Sigmoid colon (tissue), 7 donors: Measurements from ENCODE around the gene FILIP1L. TPM values are rescaled to one million over a fixed set of nuclear protein-coding genes. Genes with fewer than 3 reads are reported as not detected.

ENCODE experiments used
- DNase-seq: peaks from one replicate; pipeline ENCODE4 v3.0.0-alpha.2; 2019
- H3K27ac ChIP-seq, 4 donors: fragments of 200-600 bp; sonication (generic); one replicate each; pipeline ENCODE4 v1.5.1; 2016 to 2019; ENCODE audit warnings: mild to moderate bottlenecking in 1 of 4
- H3K27me3 ChIP-seq, 3 donors: fragments of 200-600 bp; sonication (generic); one replicate each; pipeline ENCODE4 v1.5.1; 2019; ENCODE audit warnings: mild to moderate bottlenecking in 1 of 3
- H3K36me3 ChIP-seq, 4 donors: fragments of 200-600 bp; sonication (generic); one replicate each; pipeline ENCODE4 v1.5.1; 2016 to 2019
- H3K4me1 ChIP-seq, 4 donors: fragments of 200-600 bp; sonication (generic); one replicate each; pipeline ENCODE4 v1.5.1; 2017 to 2019
- H3K4me3 ChIP-seq, 4 donors: fragments of 200-600 bp; sonication (generic); one replicate each; pipeline ENCODE4 v1.5.1; 2017 to 2019; ENCODE audit warnings: mild to moderate bottlenecking in 2 of 4, moderate library complexity in 1 of 4
- H3K9me3 ChIP-seq, 4 donors: fragments of 200-600 bp in 3 of 4; sonication (generic) in 3 of 4; one replicate each; pipeline versions ENCODE4 v1.5.1 to v1.6.1; 2013 to 2019
- EP300 ChIP-seq, 4 donors: sonication (generic); formaldehyde crosslinking; IDR thresholded peaks; one replicate each; pipeline ENCODE4 v1.6.1; 2017; ENCODE audit warnings: antibody characterized with exemption in 4 of 4
- POLR2A ChIP-seq, 2 donors: fragments of 450-650 bp; IDR thresholded peaks; one replicate each; pipeline ENCODE4 v1.6.1; 2016; ENCODE audit warnings: antibody characterized with exemption in 2 of 2, mild to moderate bottlenecking in 2 of 2, moderate library complexity in 2 of 2
- POLR2AphosphoS5 ChIP-seq, 4 donors: sonication (generic); formaldehyde crosslinking; IDR thresholded peaks; one replicate each; pipeline ENCODE4 v1.6.1; 2017; ENCODE audit warnings: antibody characterized with exemption in 4 of 4
- WGBS, 2 donors: extraction: QIAGEN DNeasy Blood & Tissue Kit; methylation state at CpG; one replicate each; pipeline ENCODE4 v1.1.7; 2013; 5-methylcytosine and 5-hydroxymethylcytosine counted together
- intact Hi-C: fragments of 100-400 bp; cut with DNase I; formaldehyde crosslinking; loops from one replicate; pipeline ENCODE4 v1.15.1; 2023
- polyA plus RNA-seq, 3 donors: library from polyadenylated mRNA; stranded (reverse); fragments of 200-250 nt; gene quantifications; one replicate each; pipeline ENCODE4 v1.2.3, GENCODE V29; 2013
- total RNA-seq, 4 donors: library from RNA; depleted of rRNA; stranded (reverse); fragments of >200 nt; gene quantifications; one replicate each; pipeline ENCODE4 v1.1.0, GENCODE V29; 2016
- TF ChIP-seq, protein P1 (sequence below), 4 experiments: fragments of 450-650 bp in 3 of 4; fragments of 200-600 bp in 1 of 4; IDR thresholded peaks; one replicate each; pipeline ENCODE4 v1.5.1; 2016 to 2019; ENCODE audit warnings: antibody characterized with exemption in 4 of 4, mild to moderate bottlenecking in 3 of 4, moderate library complexity in 2 of 4
- donor health status: healthy with polysubstance abuse.
- donor health status: Bipolar disorder and iron deficiency.
- donor health status: healthy.

The FILIP1L gene
- total and polyA plus RNA-seq, 7 donors = 6.0 to 93.3 (median 42.5) TPM

DNA sequence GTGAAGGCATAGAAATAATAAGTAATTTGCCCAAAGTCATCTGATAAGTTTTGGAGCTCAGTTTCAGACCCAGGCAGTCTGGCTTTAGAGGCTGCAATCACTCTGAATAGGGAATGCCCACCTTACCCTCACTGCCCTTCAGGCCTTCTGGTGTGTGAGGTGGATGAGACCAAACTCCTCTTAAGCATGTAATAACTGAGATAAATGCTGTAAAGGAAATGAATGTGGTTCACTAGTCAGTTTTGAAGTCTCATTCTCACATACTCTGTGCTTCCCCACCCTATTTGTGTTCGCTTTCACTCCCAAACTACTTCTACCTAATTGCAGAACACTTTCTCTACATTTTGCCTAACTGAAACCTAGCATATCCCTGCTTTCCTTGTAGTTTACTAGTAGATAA lies 144.1 kb downstream of the FILIP1L start:
- no peak overlapping the region for H3K27ac ChIP-seq
- H3K4me1 ChIP-seq = peaks cover 0 to 32% (median 19%) of the 10 kb centered on the region in 4 donors
- no peaks in the 10 kb centered on the region for H3K36me3 ChIP-seq
- WGBS, 2 donors = 71 to 92% methylated on average over 1 of the region's 1 CpG
- intact Hi-C loops = no loop called here
- no peak for DNase-seq
- no peaks in the 10 kb centered on the region for H3K9me3 ChIP-seq
- H3K27me3 ChIP-seq = no peaks in the 10 kb centered on the region
- TF ChIP-seq POLR2A (IDR thresholded peaks at IDR 0.05) = no peak
- no peak for TF ChIP-seq EP300 (IDR thresholded peaks at IDR 0.05)
- no peak for TF ChIP-seq POLR2AphosphoS5 (IDR thresholded peaks at IDR 0.05)
- TF ChIP-seq, protein P1, sequence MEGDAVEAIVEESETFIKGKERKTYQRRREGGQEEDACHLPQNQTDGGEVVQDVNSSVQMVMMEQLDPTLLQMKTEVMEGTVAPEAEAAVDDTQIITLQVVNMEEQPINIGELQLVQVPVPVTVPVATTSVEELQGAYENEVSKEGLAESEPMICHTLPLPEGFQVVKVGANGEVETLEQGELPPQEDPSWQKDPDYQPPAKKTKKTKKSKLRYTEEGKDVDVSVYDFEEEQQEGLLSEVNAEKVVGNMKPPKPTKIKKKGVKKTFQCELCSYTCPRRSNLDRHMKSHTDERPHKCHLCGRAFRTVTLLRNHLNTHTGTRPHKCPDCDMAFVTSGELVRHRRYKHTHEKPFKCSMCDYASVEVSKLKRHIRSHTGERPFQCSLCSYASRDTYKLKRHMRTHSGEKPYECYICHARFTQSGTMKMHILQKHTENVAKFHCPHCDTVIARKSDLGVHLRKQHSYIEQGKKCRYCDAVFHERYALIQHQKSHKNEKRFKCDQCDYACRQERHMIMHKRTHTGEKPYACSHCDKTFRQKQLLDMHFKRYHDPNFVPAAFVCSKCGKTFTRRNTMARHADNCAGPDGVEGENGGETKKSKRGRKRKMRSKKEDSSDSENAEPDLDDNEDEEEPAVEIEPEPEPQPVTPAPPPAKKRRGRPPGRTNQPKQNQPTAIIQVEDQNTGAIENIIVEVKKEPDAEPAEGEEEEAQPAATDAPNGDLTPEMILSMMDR (IDR thresholded peaks at IDR 0.05) = no peak
- no peak overlapping the region for H3K4me3 ChIP-seq

DNA sequence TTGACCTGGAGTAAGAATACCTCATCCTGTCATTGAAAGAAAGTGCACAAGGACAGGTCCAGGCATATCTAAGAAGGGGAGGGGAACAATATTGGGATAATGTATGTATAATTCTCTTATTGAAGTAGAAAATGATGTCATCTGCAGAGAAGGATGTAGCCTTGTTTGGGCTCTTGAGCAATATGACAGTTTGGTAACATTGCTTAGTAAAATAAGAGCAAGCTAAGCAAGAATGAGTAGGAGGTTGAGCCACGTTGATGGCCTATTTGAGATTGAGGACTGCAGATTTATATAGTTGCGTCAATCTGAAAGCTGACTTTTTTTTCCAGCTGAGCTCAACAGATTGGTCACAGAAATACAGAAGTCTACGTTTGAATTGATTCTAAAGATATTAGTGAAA lies 145.2 kb downstream of the FILIP1L start:
- intact Hi-C loops = no loop called here

DNA sequence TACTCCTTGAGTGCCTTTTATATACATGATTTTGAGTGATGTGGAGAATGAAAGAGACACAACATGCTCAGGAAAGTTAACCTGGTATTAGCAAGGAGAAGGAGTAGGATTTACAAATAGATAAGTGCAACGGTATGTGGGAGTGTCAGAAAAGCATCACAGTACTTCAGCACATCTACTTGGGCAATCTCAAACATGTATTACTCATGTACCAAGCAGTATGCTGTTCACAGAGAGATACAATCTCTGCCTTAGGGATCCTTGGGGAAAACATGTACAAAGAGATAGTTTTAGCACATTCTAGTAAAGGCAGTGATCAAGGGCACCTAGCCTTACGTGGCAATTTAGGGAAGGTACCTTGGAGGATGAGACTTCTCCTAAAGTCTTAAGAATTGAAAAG lies 146.5 kb downstream of the FILIP1L start:
- Histone ChIP-seq H3K9me3 (no peaks in the 10 kb centered on the region), H3K4me1 (peaks cover 0 to 44% (median 27%) of the 10 kb centered on the region in 4 donors), H3K36me3 (no peaks in the 10 kb centered on the region), H3K4me3 (no peak overlapping the region), H3K27ac (peak overlapping the region in 2 of 4 donors; percentile 76 to 79), H3K27me3 (no peaks in the 10 kb centered on the region)
- no peak for DNase-seq
- 93 to 97% methylated on average over 2 of the region's 2 CpGs for WGBS, 2 donors
- TF ChIP-seq POLR2AphosphoS5 (IDR thresholded peaks at IDR 0.05) (no peak), EP300 (IDR thresholded peaks at IDR 0.05) (no peak), POLR2A (IDR thresholded peaks at IDR 0.05) (no peak)
- TF ChIP-seq, protein P1 (IDR thresholded peaks at IDR 0.05) = no peak
- intact Hi-C loops = no loop called here

More for the DNA sequence above, 145.2 kb downstream of the FILIP1L start:
- Histone ChIP-seq H3K36me3 (no peaks in the 10 kb centered on the region), H3K4me3 (no peak overlapping the region), H3K9me3 (no peaks in the 10 kb centered on the region), H3K27ac (no peak overlapping the region), H3K27me3 (no peaks in the 10 kb centered on the region), H3K4me1 (peaks cover 0 to 33% (median 21%) of the 10 kb centered on the region in 4 donors)
- no peak for TF ChIP-seq POLR2AphosphoS5 (IDR thresholded peaks at IDR 0.05)
- TF ChIP-seq EP300 (IDR thresholded peaks at IDR 0.05) = no peak
- TF ChIP-seq, protein P1 (IDR thresholded peaks at IDR 0.05) = no peak
- TF ChIP-seq POLR2A (IDR thresholded peaks at IDR 0.05) = no peak
- 83 to 88% methylated on average over 3 of the region's 3 CpGs for WGBS, 2 donors
- DNase-seq = no peak

DNA sequence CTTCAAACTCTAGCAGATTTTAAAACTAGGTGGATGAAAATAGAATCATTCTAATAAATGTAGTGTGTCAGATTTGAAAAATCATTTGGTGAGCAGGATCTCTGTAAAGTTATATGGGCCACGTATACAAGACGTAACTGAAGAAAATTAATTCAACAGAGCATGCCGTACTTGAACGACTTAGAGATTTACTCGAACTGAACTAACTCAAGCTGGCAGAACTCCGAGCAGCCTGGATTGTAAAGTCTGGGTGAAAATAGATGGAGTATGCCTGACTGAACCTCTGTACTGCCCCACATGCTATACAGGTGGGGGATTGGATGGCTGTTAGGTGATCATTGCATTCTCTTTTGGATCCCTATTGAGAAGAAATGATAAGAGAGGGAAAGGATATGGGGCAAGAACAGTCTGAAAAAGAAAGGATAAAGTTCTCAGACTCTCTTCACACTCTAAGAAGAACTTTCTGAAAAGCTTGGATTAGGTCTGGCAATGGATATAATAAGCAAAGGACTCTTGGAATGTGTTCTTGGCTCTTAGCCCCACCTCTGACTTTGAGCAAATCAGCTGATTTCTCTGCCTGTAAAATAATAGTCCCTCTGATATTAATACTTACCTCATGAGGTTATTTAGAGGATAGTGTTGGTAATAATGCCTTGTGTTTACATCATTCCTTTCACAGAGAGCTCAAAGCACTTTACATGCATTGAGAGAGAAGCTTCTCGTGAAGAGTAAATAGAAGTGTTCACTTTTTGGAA lies 147.5 kb downstream of the FILIP1L start:
- no peaks in the 10 kb centered on the region for H3K27me3 ChIP-seq
- H3K4me1 ChIP-seq = peaks cover 0 to 52% (median 30%) of the 10 kb centered on the region in 4 donors
- H3K36me3 ChIP-seq = no peaks in the 10 kb centered on the region
- intact Hi-C loops = no loop called here
- no peak for DNase-seq
- TF ChIP-seq EP300 (IDR thresholded peaks at IDR 0.05) = peak in 1 of 4 donors; percentile 70
- TF ChIP-seq, protein P1 (IDR thresholded peaks at IDR 0.05) = no peak
- peak in 2 of 4 donors; percentile 4 to 25 for TF ChIP-seq POLR2AphosphoS5 (IDR thresholded peaks at IDR 0.05)
- no peak for TF ChIP-seq POLR2A (IDR thresholded peaks at IDR 0.05)
- H3K27ac ChIP-seq = peak overlapping the region; percentile 32 to 79 (median 68)
- peak overlapping the region in 1 of 4 donors; percentile 6 for H3K4me3 ChIP-seq
- H3K9me3 ChIP-seq = no peaks in the 10 kb centered on the region
- WGBS, 2 donors = 85 to 88% methylated on average over 7 of the region's 7 CpGs
